CD4-positive, alpha-beta T cell treated with Interferon gamma for 1 hour (primary cell): ENCODE measurements around the gene SAMD10.
"Not testable (repeated sequence)": the region's sequence is repeated elsewhere in the genome, so short reads cannot be mapped to it uniquely, and the experiment has no call there.

Source experiments
- DNase-seq: peaks from one replicate; pipeline ENCODE4 v3.0.0-alpha.2; 2020

SAMD10 gene

GRCh38 chr20:63968136-63968927 is 11.1 kb downstream of the SAMD10 start:
- no peak for DNase-seq

- no peak for DNase-seq
Observed at GRCh38 chr20:63967330-63968135, 11.9 kb downstream of the SAMD10 start.

- no peak for DNase-seq
Observed at GRCh38 chr20:63966944-63967322, 12.5 kb downstream of the SAMD10 start.

GRCh38 chr20:63966172-63966943 is 13.1 kb downstream of the SAMD10 start:
- DNase-seq: no peak

GRCh38 chr20:63964412-63964811 is 15.0 kb downstream of the SAMD10 start:
- DNase-seq: no peak

- no peak for DNase-seq
Observed at GRCh38 chr20:63963784-63964301, 15.6 kb downstream of the SAMD10 start.

GRCh38 chr20:63963348-63963741 is 16.1 kb downstream of the SAMD10 start:
- no peak for DNase-seq

GRCh38 chr20:63962426-63963347 is 16.8 kb downstream of the SAMD10 start:
- DNase-seq: no peak

GRCh38 chr20:63961664-63962425 is 17.6 kb downstream of the SAMD10 start:
- no peak for DNase-seq

GRCh38 chr20:63960654-63961621 is 18.5 kb downstream of the SAMD10 start:
- DNase-seq: not testable (repeated sequence)

GRCh38 chr20:63959699-63960075 is 19.8 kb downstream of the SAMD10 start:
- no peak for DNase-seq

GRCh38 chr20:63958964-63959698 is 20.3 kb downstream of the SAMD10 start:
- DNase-seq: no peak

- DNase-seq: no peak
Observed at GRCh38 chr20:63958471-63958870, 21.0 kb downstream of the SAMD10 start.

GRCh38 chr20:63957690-63958441 is 21.6 kb downstream of the SAMD10 start:
- DNase-seq: no peak

- DNase-seq: peak; percentile 38
Observed at GRCh38 chr20:63957004-63957689, 22.3 kb downstream of the SAMD10 start.

GRCh38 chr20:63956664-63957003 is 22.8 kb downstream of the SAMD10 start:
- no peak for DNase-seq

GRCh38 chr20:63955827-63956663 is 23.4 kb downstream of the SAMD10 start, which contains the start of gene UCKL1:
UCKL1 (minus strand) TSS chr20:63956416; CDS start chr20:63956372, 44 bp downstream.
- peak; percentile 91 for DNase-seq
